SK-N-MC (cell line): ENCODE data around the gene RGR.

Experiments
- EZH2 ChIP-seq: fragments of 200-600 bp; sonication (generic); IDR thresholded peaks from one replicate; pipeline ENCODE4 v1.6.1; 2017; ENCODE audit warnings: antibody characterized with exemption
- POLR2AphosphoS5 ChIP-seq: IDR thresholded peaks from 2 replicates; pipeline ENCODE4 v1.6.1; 2012; ENCODE audit warnings: mild to moderate bottlenecking, low read depth, low read length, borderline replicate concordance

- no peak for TF ChIP-seq EZH2
- no peak for TF ChIP-seq POLR2AphosphoS5
Observed at GRCh38 chr10:84256510-84257342, 11.9 kb downstream of the RGR start.
